HepG2 (cell line): ENCODE measurements around the gene COL4A2. TPM values are rescaled to one million over a fixed set of nuclear protein-coding genes. Genes with fewer than 3 reads are reported as not detected.

Source experiments
- ARNT2 ChIP-seq: sonication (generic); formaldehyde crosslinking; IDR thresholded peaks from 2 replicates; pipeline ENCODE4 v1.8.0; 2022; ENCODE audit warnings: mild to moderate bottlenecking, low read depth, missing genetic modification reagents, moderate library complexity
- ATF7-NPFF ChIP-seq: sonication (generic); formaldehyde crosslinking; IDR thresholded peaks from 2 replicates; pipeline ENCODE4 v1.8.1; 2023; ENCODE audit warnings: mild to moderate bottlenecking, low read depth, missing genetic modification reagents, moderate library complexity
- IKZF4 ChIP-seq: sonication (generic); formaldehyde crosslinking; IDR thresholded peaks from 2 replicates; pipeline ENCODE4 v1.5.1; 2020; ENCODE audit warnings: borderline replicate concordance, mild to moderate bottlenecking, low read depth, missing genetic modification reagents; ENCODE audit errors: not compliant biosample characterization
- MAFK ChIP-seq, 2 experiments: IDR thresholded peaks in 1 of 2; conservative IDR thresholded peaks in 1 of 2; 2 replicates each; pipeline ENCODE4 v1.6.1; 2011; ENCODE audit warnings: improper control_type of control experiment in 2 of 2, low read length in 2 of 2
- NFYC ChIP-seq: IDR thresholded peaks from 2 replicates; pipeline ENCODE4 v1.6.1; 2016; ENCODE audit warnings: missing genetic modification reagents, missing compliant biosample characterization
- SMAD3 ChIP-seq: sonication (generic); formaldehyde crosslinking; IDR thresholded peaks from 2 replicates; pipeline ENCODE4 v1.4.0; 2020; ENCODE audit warnings: missing genetic modification reagents
- TBL1XR1 ChIP-seq: fragments of 150-350 bp; IDR thresholded peaks from 2 replicates; pipeline ENCODE4 v1.6.1; 2014; ENCODE audit warnings: borderline replicate concordance, low read length; ENCODE audit not compliant: partially characterized antibody
- TFE3 ChIP-seq: IDR thresholded peaks from 2 replicates; pipeline ENCODE4 v1.6.1; 2016
- ZNF577 ChIP-seq: sonication (generic); formaldehyde crosslinking; IDR thresholded peaks from 2 replicates; pipeline ENCODE4 v1.4.0; 2020; ENCODE audit warnings: mild to moderate bottlenecking, low read depth, missing genetic modification reagents, borderline replicate concordance
- ZNF644 ChIP-seq: IDR thresholded peaks from 2 replicates; pipeline ENCODE4 v1.6.1; 2016; ENCODE audit warnings: low read depth
- ZSCAN29 ChIP-seq: sonication (generic); formaldehyde crosslinking; conservative IDR thresholded peaks from 2 replicates; pipeline ENCODE4 v1.4.0; 2020; ENCODE audit warnings: mild to moderate bottlenecking, missing genetic modification reagents
- polyA plus RNA-seq, 8 experiments: library from polyadenylated mRNA; depleted of rRNA in 3 of 8; stranded (reverse) in 7 of 8; unstranded in 1 of 8; fragments of >200 nt; fragmentation: Illumina TruSeq in 4 of 8; extraction: Trizol in 4 of 8; gene quantifications; 2 replicates each; pipeline versions ENCODE4 v1.2.1 to v1.2.3, GENCODE V29; 2011 to 2016; ENCODE audit warnings: low read depth in 4 of 8, missing spikeins in 1 of 8, mixed read lengths in 1 of 8; ENCODE audit not compliant: insufficient read depth in 1 of 8
- total RNA-seq, 5 experiments: library from RNA; depleted of rRNA; stranded (reverse); fragments of >200 nt; fragmentation: Illumina TruSeq; extraction: Trizol; gene quantifications; 2 replicates each; pipeline ENCODE4 v1.2.3, GENCODE V29; 2016; ENCODE audit warnings: low read depth in 1 of 5
- TF ChIP-seq, protein P1 (sequence below): sonication (generic); formaldehyde crosslinking; IDR thresholded peaks from 2 replicates; pipeline ENCODE4 v1.4.0; 2020; ENCODE audit warnings: missing genetic modification reagents
- TF ChIP-seq, protein P2 (sequence below): sonication (generic); formaldehyde crosslinking; IDR thresholded peaks from 2 replicates; pipeline ENCODE4 v1.8.0; 2022; ENCODE audit warnings: missing genetic modification reagents, low read depth, mild to moderate bottlenecking, borderline replicate concordance
- TF ChIP-seq, protein P3 (sequence below): sonication (generic); formaldehyde crosslinking; IDR thresholded peaks from 2 replicates; pipeline ENCODE4 v1.4.0; 2020; ENCODE audit warnings: mild to moderate bottlenecking, missing genetic modification reagents
- TF ChIP-seq, protein P4 (sequence below): IDR thresholded peaks from 2 replicates; pipeline ENCODE4 v1.6.1; 2018; ENCODE audit warnings: missing genetic modification reagents

COL4A2 gene
- total and polyA plus RNA-seq, 2 of the 13 experiments (the other 11 are each of a cell fraction or from before 2014, with no cell fraction given) = 0.22 to 1.9 TPM

- TF ChIP-seq, protein P1, sequence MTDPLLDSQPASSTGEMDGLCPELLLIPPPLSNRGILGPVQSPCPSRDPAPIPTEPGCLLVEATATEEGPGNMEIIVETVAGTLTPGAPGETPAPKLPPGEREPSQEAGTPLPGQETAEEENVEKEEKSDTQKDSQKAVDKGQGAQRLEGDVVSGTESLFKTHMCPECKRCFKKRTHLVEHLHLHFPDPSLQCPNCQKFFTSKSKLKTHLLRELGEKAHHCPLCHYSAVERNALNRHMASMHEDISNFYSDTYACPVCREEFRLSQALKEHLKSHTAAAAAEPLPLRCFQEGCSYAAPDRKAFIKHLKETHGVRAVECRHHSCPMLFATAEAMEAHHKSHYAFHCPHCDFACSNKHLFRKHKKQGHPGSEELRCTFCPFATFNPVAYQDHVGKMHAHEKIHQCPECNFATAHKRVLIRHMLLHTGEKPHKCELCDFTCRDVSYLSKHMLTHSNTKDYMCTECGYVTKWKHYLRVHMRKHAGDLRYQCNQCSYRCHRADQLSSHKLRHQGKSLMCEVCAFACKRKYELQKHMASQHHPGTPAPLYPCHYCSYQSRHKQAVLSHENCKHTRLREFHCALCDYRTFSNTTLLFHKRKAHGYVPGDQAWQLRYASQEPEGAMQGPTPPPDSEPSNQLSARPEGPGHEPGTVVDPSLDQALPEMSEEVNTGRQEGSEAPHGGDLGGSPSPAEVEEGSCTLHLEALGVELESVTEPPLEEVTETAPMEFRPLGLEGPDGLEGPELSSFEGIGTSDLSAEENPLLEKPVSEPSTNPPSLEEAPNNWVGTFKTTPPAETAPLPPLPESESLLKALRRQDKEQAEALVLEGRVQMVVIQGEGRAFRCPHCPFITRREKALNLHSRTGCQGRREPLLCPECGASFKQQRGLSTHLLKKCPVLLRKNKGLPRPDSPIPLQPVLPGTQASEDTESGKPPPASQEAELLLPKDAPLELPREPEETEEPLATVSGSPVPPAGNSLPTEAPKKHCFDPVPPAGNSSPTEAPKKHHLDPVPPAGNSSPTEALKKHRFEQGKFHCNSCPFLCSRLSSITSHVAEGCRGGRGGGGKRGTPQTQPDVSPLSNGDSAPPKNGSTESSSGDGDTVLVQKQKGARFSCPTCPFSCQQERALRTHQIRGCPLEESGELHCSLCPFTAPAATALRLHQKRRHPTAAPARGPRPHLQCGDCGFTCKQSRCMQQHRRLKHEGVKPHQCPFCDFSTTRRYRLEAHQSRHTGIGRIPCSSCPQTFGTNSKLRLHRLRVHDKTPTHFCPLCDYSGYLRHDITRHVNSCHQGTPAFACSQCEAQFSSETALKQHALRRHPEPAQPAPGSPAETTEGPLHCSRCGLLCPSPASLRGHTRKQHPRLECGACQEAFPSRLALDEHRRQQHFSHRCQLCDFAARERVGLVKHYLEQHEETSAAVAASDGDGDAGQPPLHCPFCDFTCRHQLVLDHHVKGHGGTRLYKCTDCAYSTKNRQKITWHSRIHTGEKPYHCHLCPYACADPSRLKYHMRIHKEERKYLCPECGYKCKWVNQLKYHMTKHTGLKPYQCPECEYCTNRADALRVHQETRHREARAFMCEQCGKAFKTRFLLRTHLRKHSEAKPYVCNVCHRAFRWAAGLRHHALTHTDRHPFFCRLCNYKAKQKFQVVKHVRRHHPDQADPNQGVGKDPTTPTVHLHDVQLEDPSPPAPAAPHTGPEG (CRISPR knock-in tag) = no peak
- TF ChIP-seq SMAD3 (CRISPR knock-in tag) = no peak
- TF ChIP-seq, protein P2, sequence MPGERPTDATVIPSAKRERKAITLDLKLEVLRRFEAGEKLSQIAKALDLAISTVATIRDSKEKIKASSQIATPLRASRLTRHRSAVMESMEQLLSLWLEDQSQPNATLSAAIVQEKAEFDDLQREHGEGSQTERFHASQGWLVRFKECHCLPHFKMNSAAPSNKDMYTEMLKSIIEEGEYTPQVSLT = no peak
- no peak for TF ChIP-seq ZNF577
- TF ChIP-seq IKZF4 = no peak
- peak; percentile 49 to 75 for TF ChIP-seq MAFK (conservative IDR thresholded peaks at IDR 0.05 in 1 of 2, IDR thresholded peaks at IDR 0.05 in 1 of 2; ENCODE audit: low read length in 2 of 2)
- no peak for TF ChIP-seq NFYC (CRISPR knock-in tag)
- no peak for TF ChIP-seq ATF7-NPFF
- TF ChIP-seq ZNF644 = no peak
- TF ChIP-seq TFE3 = peak; percentile 48; the same call in 1 of the 2 replicates
- no peak for TF ChIP-seq ZSCAN29 (CRISPR knock-in tag)
- no peak for TF ChIP-seq ARNT2
- TF ChIP-seq, protein P3, sequence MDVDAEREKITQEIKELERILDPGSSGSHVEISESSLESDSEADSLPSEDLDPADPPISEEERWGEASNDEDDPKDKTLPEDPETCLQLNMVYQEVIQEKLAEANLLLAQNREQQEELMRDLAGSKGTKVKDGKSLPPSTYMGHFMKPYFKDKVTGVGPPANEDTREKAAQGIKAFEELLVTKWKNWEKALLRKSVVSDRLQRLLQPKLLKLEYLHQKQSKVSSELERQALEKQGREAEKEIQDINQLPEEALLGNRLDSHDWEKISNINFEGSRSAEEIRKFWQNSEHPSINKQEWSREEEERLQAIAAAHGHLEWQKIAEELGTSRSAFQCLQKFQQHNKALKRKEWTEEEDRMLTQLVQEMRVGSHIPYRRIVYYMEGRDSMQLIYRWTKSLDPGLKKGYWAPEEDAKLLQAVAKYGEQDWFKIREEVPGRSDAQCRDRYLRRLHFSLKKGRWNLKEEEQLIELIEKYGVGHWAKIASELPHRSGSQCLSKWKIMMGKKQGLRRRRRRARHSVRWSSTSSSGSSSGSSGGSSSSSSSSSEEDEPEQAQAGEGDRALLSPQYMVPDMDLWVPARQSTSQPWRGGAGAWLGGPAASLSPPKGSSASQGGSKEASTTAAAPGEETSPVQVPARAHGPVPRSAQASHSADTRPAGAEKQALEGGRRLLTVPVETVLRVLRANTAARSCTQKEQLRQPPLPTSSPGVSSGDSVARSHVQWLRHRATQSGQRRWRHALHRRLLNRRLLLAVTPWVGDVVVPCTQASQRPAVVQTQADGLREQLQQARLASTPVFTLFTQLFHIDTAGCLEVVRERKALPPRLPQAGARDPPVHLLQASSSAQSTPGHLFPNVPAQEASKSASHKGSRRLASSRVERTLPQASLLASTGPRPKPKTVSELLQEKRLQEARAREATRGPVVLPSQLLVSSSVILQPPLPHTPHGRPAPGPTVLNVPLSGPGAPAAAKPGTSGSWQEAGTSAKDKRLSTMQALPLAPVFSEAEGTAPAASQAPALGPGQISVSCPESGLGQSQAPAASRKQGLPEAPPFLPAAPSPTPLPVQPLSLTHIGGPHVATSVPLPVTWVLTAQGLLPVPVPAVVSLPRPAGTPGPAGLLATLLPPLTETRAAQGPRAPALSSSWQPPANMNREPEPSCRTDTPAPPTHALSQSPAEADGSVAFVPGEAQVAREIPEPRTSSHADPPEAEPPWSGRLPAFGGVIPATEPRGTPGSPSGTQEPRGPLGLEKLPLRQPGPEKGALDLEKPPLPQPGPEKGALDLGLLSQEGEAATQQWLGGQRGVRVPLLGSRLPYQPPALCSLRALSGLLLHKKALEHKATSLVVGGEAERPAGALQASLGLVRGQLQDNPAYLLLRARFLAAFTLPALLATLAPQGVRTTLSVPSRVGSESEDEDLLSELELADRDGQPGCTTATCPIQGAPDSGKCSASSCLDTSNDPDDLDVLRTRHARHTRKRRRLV (CRISPR knock-in tag) = no peak
- TF ChIP-seq, protein P4, sequence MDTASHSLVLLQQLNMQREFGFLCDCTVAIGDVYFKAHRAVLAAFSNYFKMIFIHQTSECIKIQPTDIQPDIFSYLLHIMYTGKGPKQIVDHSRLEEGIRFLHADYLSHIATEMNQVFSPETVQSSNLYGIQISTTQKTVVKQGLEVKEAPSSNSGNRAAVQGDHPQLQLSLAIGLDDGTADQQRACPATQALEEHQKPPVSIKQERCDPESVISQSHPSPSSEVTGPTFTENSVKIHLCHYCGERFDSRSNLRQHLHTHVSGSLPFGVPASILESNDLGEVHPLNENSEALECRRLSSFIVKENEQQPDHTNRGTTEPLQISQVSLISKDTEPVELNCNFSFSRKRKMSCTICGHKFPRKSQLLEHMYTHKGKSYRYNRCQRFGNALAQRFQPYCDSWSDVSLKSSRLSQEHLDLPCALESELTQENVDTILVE (CRISPR knock-in tag) = no peak
- TF ChIP-seq TBL1XR1 = no peak
Measured at GRCh38 chr13:110455941-110456340, 148.9 kb downstream of the COL4A2 start (continued).
